Measurements from ENCODE around the gene CLEC16A.

DNA sequence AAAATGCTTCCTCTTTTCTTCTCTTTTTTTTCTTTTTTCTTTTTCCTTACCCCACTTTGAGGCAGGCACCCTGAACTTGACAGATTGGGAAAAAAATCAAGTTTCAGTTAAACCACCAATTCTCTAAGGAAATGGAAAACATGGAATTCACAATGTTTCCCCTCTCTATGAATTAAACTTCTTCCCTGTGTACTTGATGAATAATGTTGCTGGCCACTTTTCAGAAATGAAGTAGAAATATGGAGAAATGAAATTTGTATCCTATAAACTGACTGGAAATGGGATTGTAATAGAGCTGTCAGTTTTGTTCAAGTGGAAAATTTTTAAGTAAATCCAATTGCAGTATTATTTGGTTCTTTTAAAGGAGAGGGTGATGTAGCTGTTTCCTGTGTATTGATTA lies 129.8 kb downstream of the CLEC16A start:
- TF ChIP-seq, protein P1, sequence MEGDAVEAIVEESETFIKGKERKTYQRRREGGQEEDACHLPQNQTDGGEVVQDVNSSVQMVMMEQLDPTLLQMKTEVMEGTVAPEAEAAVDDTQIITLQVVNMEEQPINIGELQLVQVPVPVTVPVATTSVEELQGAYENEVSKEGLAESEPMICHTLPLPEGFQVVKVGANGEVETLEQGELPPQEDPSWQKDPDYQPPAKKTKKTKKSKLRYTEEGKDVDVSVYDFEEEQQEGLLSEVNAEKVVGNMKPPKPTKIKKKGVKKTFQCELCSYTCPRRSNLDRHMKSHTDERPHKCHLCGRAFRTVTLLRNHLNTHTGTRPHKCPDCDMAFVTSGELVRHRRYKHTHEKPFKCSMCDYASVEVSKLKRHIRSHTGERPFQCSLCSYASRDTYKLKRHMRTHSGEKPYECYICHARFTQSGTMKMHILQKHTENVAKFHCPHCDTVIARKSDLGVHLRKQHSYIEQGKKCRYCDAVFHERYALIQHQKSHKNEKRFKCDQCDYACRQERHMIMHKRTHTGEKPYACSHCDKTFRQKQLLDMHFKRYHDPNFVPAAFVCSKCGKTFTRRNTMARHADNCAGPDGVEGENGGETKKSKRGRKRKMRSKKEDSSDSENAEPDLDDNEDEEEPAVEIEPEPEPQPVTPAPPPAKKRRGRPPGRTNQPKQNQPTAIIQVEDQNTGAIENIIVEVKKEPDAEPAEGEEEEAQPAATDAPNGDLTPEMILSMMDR (IDR thresholded peaks at IDR 0.05; ENCODE audit: insufficient read depth, low read length) = no peak
- no peak for TF ChIP-seq POLR2AphosphoS5 (IDR thresholded peaks at IDR 0.05; ENCODE audit: low read depth)
- TF ChIP-seq GABPA (IDR thresholded peaks at IDR 0.05; ENCODE audit: low read depth) = no peak
- TF ChIP-seq, protein P2, sequence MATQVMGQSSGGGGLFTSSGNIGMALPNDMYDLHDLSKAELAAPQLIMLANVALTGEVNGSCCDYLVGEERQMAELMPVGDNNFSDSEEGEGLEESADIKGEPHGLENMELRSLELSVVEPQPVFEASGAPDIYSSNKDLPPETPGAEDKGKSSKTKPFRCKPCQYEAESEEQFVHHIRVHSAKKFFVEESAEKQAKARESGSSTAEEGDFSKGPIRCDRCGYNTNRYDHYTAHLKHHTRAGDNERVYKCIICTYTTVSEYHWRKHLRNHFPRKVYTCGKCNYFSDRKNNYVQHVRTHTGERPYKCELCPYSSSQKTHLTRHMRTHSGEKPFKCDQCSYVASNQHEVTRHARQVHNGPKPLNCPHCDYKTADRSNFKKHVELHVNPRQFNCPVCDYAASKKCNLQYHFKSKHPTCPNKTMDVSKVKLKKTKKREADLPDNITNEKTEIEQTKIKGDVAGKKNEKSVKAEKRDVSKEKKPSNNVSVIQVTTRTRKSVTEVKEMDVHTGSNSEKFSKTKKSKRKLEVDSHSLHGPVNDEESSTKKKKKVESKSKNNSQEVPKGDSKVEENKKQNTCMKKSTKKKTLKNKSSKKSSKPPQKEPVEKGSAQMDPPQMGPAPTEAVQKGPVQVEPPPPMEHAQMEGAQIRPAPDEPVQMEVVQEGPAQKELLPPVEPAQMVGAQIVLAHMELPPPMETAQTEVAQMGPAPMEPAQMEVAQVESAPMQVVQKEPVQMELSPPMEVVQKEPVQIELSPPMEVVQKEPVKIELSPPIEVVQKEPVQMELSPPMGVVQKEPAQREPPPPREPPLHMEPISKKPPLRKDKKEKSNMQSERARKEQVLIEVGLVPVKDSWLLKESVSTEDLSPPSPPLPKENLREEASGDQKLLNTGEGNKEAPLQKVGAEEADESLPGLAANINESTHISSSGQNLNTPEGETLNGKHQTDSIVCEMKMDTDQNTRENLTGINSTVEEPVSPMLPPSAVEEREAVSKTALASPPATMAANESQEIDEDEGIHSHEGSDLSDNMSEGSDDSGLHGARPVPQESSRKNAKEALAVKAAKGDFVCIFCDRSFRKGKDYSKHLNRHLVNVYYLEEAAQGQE (IDR thresholded peaks at IDR 0.05; ENCODE audit: insufficient replicate concordance, low read depth) = no peak

All from HL-60 (cell line).